H1 (cell line): Measurements from ENCODE around the gene GRIK4.

ENCODE experiments used
- EZH2 ChIP-seq: fragments of 200-600 bp; sonication (generic); IDR thresholded peaks from 2 replicates; pipeline ENCODE4 v1.7.1; 2012; ENCODE audit warnings: low read depth, mild to moderate bottlenecking, moderate library complexity, low read length, inconsistent platforms; ENCODE audit not compliant: severe bottlenecking
- TF ChIP-seq, protein P1 (sequence below): IDR thresholded peaks from 2 replicates; pipeline ENCODE4 v1.6.1; 2011; ENCODE audit warnings: low read depth, mild to moderate bottlenecking, low read length; ENCODE audit not compliant: insufficient read depth

DNA sequence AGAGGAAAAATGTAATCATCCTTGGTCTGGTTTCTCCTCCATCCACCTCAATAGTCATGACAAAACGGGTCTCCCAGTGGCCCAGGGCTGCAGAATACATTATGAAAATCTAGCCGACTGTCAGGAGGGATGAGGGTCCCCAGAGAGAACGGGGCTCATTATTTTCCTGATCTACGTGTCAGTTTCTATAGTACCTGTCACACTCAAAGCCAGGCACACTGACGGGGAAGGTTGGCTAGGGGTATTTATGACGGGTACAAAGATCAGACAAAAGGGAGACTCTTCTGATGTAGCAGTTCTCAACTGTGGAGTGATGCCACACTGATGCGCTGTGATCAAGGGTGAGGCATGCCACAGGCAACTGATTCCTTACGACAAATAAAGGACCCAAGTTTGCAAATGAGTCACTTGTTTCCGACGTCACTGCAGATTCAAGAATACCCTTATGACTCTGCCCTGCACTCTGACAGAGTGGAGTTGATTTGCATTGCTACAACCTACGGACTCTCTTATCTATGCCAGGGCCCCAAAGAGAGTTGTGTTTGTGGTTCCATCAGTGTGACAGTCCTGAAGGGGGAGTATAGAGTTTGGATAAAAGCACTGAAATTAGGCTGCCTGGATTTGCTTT lies 324.2 kb downstream of the GRIK4 start:
- TF ChIP-seq EZH2: no peak
- TF ChIP-seq, protein P1, sequence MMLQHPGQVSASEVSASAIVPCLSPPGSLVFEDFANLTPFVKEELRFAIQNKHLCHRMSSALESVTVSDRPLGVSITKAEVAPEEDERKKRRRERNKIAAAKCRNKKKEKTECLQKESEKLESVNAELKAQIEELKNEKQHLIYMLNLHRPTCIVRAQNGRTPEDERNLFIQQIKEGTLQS: no peak
